Hematopoietic multipotent progenitor cell treated with erythropoietin and hydrocortisone succinate and interleukin-3 and kit ligand, for 15 days (in vitro differentiated cells): ENCODE data around the gene STK24.
A peak's percentile ranks its signal among the peaks of the same experiment; 100 is the strongest.

Experiments used
- DNase-seq: peaks from one replicate; pipeline ENCODE4 v3.0.0-alpha.2; 2015; ENCODE audit warnings: low spot score

STK24 gene

DNA sequence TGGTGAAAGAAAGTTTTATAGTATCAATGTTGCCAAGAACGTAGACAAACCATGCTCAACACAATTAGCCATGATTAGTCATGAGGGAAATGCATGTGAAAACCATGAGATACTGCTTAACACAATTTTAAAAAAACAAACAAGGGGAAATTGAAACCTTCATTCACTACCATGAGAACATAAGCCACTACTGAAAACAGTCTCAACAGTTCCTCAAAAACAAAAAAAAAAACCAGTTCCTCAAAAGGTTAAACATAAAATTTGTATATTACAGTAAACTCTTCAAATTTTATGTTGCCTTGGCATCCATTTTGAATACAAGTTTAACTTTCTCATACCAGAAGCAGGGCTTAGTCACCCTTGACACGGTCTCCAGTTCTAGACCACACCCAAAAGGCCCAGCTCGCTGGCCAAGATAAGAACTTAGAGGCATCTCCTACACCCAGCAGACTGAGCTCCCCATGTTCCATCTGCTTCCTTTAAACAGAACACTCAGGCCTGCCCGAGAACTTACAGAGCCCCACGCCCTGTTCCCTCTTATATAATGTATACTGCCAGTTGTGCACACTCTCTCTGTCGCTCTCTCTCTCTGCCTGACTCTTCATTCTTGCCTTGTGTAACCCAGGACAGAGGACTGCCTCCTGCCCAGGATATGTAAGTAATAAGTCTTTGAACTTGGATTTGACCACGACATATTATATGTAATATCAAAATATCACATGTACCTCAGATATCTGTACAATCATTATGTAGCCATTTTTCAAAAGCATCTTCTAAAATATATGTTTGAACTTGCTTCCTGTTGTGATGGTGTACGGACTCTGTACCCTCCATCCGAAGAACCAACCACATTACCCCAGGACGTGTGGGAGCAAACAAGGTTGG, 67.4 kb downstream of the STK24 start:
- peak; percentile 99 for DNase-seq

DNA sequence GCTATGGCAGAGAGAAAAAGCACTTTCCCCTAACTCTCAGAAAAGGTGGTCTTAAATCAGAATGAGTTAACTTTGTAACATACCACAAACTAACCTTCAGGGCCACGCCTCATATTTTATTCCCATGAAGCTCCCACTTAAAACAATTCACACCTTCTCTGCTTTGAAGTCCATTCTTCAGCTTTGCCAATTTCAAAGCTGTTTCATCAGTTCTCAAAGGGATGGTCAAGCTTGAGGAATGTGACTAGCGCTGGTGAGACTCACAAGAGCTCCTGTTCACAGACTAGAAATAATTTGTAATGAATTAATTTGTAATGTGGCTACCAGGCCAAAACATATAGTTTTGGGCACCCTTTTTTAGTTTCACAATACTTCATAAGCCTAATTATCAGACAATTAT, 68.2 kb downstream of the STK24 start:
- peak; percentile 62 for DNase-seq

DNA sequence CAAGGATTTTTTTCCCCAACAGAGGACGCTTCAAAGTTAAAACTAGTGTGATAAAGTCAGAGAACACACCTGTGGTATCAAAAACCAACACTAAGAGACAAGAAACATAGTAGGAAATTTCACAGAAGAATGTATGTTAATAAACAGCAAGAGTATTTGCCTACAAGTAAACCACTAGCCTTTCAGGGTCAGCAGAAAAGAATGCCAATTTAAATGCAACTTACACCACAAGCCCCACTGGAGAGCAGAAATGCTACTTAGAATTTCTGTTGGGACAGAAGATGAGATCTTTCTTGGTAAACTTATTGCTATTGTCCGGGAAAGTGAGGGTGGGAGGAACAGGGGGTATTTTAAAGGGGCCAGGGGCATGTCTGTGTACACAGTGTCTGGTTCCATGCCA, 68.6 kb downstream of the STK24 start:
- DNase-seq: no peak

DNA sequence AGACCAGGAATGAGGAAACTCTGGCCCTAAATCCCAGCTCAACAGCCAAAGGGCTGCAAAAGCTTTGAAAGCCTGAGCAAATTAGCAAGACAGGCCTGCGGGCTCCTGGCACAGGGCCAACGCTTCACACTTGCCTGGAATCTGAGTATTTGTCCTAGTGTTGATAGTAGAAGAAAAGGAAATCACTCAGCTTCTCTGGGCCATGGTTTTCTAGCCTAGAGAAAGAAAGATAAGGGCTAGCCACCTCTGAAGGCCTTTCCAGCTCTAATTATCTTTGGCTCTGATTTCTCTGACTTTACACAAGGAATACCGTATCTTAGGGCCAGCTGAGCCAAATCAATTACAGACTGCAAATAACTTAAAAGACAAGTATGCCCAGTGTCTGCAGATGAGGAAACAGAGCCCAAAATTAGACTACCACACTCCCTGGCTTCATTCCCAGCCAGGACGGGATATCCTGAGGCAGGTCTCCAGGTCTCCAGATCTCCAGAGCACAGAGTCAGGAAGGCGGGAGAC, 69.6 kb downstream of the STK24 start:
- peak; percentile 63 for DNase-seq

DNA sequence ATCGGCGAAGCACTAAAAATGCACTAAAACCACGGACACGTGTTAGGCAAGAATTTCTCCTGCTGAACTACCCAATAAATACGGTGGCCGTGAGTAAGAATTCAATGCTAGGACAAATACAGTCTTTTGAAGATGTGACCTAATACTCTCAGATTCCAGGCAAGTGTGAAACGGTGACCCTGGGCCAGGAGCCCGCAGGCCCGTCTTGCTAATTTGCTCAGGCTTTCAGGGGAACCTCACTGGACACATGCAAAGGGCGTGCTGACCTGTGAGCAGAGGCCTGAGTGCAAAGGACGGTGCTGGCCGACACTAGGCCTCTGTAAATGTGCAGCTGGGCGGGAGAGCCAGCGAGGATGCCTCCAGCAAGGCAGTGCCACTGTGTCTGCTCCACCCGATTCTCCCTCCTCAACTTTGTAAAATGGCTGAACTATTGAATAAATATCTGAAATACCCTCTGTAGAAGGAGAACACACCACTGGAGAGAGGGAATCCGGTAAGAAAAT, 70.1 kb downstream of the STK24 start:
- no peak for DNase-seq

DNA sequence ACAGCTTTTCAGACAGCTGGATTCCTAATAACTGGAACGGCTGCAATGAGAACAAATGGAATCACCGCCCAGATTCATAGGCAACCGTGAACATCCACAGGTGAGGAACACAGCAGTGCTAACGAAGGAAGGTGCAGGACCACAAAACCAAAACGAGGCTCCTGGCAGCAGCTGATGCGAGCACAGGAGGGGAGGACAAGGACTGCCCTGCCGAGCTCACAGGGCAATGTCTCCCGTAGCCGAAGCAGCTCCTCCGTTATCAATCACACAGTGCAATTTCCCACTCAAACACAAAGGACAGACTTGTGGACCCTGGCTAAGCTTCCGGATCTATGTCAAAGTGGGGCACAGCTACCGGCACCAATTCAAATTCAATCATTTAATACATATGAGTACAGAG, 70.6 kb downstream of the STK24 start:
- DNase-seq: no peak

DNA sequence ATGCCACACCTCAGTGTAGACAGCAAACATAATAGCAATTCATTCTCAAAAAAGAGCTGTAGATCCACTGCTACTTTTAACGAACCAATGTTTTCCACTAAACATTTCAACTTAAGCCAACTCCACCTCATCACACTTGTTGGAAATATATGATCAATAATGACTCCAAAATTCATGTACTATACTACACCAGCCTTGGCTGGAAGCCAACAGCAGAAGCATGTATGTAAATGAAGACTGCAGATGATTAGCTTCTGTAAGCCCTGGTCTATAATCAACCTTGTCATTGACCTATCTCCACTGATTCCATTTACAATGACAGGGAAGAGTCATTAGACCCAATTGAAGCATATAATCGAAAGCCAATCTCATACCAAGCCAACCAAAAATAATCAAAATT, 71.7 kb downstream of the STK24 start:
- DNase-seq: peak; percentile 68

DNA sequence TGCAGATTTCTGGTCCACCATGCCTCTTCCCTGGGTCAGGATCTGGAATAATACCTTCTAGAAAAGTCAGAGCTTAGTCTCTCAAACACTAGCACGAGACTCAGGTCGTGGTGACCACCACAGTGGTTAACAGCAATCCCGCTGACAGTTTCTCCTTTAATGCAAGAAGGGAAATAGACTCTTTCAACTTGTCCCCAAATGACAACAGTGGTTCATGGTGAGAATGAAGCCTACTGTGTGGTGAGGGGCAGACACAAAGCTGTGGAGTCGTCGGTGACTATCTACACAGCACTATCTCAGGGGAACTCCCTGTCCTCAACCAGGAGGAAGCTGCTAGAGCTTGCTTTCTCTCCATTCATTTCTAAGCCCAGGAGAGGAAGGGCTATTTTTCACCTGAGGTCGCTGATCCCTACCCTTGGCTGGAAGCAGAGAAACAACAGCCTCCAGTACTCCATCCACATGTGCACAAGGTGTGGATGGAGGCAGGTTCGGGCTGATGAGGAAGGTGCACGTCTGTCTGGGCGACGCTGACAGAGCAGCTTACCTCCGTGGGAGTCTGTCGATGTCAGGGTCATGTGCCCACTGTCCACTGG, 72.4 kb downstream of the STK24 start:
- no peak for DNase-seq

DNA sequence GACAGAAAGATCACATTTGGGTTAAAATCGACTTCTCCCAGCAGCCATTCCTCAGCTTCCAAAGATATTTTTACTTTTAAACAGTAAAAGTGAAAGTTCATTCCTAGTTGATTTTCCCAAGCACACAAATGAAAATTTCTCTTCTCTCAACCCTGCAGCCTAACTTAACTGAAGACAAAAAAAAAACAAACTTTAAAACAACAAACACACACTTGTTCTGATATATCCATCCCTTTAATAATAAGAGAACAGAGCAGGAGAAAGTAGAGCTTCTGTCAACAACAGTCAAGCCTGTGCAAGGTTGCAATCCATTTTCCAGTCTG, 72.9 kb downstream of the STK24 start:
- no peak for DNase-seq

DNA sequence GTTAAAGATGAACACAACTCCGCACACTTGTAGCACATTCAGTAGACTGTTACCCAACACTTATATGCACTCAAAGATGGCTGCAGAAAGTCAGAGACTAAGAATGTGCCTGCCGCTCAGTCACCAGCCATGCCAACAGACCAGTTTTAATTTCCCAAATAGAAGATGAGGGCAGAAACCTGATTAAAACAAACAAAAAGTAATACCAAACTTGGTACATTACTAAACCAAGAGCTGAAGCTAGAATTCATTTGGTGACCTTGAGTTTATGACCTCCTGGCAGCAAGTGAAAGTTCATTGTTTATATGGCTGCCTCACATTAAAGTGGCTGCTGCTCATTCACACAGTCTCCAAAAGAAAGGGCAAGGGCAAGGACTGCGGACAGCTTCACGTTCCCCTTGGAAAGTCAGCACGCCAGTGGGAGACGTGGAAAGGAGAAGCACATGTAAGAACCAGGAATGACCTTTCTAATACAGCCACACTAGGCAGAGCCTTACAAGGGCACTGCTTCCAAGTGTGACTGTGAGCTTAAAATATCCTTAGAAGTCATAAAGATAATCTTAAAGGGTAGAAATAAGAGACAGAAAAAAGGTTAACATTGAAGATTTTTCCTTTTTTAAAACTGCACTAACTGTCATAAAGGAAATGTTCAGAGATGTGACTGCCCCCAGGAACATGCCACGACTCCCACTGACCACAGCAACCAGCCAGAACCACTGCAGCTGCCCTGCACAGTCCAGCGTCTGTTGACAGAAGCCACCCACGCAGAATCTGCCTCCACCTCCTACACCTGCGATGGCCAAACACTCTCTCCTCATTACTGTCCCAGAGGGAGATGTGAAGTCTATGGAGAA, 73.5 kb downstream of the STK24 start:
- no peak for DNase-seq

DNA sequence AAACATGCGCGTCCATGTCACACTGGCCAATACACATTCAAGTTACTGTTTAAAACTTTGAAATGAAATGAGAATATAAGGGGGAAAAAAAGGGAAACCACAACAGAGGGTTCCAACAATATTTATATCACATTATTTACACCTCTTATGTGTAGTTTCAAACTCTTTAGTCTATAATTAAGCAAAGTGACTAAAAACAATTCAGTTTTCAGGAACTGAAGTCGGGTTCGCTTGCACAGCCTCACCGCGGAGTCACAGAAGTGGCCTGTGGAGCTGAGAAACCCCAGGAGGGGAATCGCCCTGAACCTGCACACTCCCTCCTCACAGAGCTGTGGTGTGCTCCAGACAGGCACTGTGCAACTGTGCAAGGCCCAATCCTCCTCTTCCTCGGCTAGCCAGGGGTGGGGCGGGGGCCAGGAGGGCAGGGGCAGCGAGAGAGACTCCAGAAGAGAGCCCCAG, 75.9 kb downstream of the STK24 start:
- no peak for DNase-seq

DNA sequence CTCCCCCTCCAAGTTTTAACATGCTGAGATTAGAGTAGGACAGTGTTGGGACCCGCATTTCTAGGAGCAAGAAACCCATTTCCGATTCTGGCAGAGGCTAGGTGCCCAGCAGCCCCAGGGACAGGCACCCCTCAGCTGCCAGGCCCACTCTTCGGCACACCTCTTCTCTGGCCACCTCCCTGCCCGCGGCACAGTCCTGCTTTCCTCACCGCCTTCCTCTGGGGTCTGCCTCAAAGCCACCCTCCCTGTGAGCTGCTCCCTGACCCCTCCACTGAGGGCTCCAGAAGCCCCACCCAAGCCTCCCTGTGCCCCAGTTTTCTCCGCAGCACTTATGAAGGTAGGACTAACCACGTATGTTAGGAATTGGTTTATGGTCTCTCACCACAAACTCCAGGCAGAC, 79.9 kb downstream of the STK24 start:
- DNase-seq: no peak

DNA sequence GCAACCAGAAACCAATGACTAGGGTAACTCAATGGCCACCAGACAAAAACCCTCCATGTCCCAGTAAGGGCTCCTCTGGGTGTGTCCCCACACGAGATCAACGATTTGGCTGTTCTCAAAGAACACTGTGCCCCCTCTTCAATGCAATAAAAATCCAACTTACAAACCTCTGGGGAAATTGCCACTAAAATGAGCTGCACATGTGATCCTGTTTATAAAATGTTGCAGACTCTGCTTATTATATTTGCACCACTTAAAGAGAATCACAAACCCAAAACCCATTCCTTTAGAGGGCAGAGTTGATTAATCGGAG, 80.5 kb downstream of the STK24 start:
- no peak for DNase-seq

DNA sequence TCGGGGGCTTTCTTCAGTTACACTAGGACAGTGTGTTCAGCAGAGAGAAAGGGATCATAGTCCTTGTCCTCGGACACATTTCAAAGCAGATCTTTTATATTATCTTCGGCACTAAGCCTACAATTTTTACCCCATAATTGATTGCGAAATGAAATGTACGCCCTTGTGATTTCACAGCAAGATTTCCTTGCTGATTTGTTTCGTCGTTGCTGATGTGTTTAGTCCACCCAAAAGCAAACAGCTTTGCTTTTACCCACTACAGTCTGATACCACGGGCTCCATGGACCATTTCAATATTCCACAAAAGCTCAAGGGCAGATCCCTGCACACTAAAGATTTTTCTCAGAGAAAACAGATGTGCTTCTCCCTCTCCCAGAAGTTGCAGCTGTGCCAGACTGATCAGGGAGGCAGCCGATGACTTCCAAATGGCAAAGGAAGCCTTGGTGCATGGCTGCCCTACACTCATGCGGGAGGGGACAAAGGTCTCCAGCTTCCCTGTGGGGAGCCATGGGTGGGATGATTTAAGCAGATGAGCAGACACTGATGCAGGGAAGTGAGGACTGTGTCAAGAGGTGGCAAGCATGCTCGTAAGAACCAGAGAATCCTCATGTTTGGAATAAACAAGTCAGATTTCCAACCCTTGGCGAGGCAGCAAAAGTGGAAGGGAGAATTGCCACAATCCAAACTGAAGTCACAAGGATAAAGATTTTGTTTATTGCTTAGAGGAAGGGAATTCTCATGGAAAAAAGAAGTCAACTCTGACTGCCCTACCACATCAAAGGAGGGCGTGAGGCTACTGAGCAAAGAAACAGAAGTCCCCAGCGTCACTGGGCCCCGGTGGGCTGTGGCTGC, 81.1 kb downstream of the STK24 start:
- no peak for DNase-seq

DNA sequence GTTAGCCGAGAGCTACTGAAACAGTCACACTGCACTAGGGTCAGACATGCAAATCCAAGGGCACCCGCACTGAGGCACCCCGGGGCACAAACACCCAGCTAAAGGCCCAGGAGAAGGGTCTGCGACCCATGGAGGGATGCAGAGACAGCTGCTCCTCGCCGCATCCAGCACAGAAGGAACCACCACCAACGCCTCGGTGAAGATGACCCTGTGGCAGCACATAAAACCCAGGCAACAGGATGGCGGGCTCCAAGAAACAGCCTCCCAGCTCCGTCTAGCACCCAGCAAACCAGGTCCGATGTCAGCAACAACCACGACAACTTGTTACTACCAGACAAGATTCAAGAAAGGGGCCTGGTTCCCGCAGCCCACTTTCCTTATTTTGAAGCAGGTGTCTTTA, 82.1 kb downstream of the STK24 start:
- DNase-seq: no peak

DNA sequence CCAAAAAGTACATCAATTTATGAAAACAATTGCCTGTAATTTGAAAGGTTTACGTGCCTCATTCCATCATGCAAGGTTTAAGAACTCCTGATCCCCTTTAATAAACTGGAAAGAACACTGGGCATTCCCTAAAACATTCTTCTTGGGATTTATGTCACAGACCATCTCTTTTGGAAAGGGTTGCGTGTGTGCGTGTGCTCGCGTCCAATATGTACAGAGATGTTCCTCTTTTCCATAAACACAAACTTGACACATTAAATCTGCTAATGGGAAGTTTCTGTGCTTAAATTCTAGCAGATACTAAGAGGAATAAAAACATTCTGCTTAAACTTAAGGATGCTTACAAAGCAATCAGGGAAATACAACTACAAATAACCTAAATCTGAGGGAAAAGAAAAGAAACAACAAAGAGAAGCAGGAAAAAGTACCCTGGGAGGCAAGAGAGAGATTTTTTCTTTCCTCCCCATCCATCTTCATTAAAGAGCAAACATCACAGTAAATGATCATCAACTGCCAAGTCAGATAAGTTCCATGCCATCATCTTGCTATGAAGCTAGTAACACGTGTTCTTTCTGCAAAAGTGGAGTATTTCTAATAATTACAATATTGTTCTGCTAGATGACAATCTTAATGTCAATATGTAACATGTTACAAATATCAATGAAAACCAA, 83.7 kb downstream of the STK24 start:
- no peak for DNase-seq

DNA sequence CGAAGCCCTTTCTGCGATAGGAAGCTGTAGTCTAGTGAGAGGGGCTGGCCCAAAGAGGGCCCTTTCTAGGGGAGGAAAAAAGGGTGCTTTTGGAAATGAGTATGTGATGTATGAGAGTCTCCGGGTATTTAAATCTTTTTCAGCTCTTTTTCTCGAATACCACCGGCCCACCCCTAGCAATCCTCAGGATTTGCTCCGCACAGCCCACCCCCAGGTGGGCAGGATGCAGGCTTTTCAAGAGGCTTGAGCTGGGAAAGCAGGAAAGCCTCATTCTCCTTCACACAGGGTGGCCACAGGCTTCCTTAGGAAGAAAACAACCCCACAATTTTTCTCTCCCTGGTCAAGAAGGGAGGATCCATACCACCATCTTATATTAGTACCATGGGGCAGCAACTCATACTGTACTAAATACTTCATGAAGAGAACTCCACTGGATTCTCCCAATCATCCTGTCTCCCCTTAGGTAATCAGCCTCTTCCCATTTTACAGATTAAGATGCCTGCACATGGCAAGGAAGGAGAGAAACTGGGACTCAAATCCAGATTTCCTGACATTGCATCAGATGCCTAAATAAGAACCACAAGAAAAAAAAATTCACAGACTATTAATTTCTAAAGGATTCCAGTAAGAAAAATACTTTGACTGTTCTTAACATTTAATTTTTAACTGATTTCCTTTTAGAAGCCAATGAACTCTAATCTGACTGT, 84.4 kb downstream of the STK24 start:
- DNase-seq: no peak

DNA sequence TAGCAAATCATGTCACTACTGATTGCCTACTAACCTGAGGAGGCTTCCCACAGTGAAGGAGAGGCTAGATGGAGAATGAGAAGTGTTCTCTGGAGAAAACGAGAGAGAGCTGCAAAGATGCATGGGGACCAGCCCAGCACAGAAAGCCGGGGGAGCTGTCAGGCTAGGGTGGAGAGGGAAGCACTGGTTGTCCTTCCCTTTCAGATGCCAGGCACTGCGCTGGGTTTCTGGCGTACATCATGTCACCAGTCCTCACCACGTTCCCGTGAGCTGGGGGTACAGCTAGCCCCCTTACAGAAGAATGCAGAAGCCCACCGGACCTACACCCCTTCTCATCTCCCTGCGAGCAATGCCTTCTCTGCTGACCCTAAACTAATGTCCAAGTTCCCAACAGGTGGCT, 86.0 kb downstream of the STK24 start:
- no peak for DNase-seq

DNA sequence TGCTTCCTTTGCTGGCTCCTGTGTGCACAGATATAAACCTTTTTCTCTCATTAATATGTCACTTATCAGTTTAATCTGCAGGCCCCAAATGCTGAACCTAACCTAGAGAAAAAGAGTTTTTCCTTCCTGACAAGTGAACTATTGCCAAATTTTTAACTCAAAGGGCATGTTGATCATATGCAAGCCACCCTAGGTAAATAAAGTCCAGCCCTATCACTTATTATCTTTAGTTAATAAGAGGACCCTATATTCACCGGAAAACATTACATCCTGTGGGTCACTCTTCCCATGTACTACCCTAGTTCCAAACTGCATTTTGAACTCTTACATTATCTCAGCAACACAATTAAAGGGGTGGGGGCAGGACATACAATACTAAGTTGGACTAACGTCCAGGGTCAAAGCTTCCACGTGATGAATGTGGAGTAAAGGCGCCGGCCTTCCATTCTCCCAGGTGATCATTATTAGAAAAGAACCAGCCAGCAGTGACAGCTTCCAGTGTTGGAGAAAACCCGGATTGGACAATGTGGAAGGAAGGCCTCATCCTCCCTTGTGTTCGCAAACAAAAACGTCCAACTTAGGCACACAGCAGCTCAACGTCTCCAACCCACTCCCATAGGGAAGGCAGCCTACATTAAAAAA, 86.6 kb downstream of the STK24 start:
- DNase-seq: no peak
